ENCODE data around the gene FXN.

Gene FXN

GRCh38 chr9:69062195-69062594 is 26.6 kb downstream of the FXN start:
- in situ Hi-C loops (cut with MboI; ENCODE audit: low sequenced_read_pairs): no loop called here

GRCh38 chr9:69063839-69064238 is 28.3 kb downstream of the FXN start:
- in situ Hi-C loops (cut with MboI; ENCODE audit: low sequenced_read_pairs): no loop called here

GRCh38 chr9:69065660-69066059 is 30.1 kb downstream of the FXN start:
- in situ Hi-C loops (cut with MboI; ENCODE audit: low sequenced_read_pairs): no loop called here

GRCh38 chr9:69066955-69067354 is 31.4 kb downstream of the FXN start:
- in situ Hi-C loops (cut with MboI; ENCODE audit: low sequenced_read_pairs): no loop called here

GRCh38 chr9:69070201-69070600 is 34.6 kb downstream of the FXN start:
- in situ Hi-C loops (cut with MboI; ENCODE audit: low sequenced_read_pairs): no loop called here

GRCh38 chr9:69071059-69071458 is 35.5 kb downstream of the FXN start:
- in situ Hi-C loops (cut with MboI; ENCODE audit: low sequenced_read_pairs): no loop called here

GRCh38 chr9:69073103-69073502 is 37.6 kb downstream of the FXN start:
- in situ Hi-C loops (cut with MboI; ENCODE audit: low sequenced_read_pairs): no loop called here

- in situ Hi-C loops (cut with MboI; ENCODE audit: low sequenced_read_pairs): no loop called here
Measured at GRCh38 chr9:69074801-69075200, 39.2 kb downstream of the FXN start.

- in situ Hi-C loops (cut with MboI; ENCODE audit: low sequenced_read_pairs): no loop called here
Measured at GRCh38 chr9:69076550-69076949, 41.0 kb downstream of the FXN start.

GRCh38 chr9:69078069-69078468 is 42.5 kb downstream of the FXN start:
- in situ Hi-C loops (cut with MboI; ENCODE audit: low sequenced_read_pairs): no loop called here

- in situ Hi-C loops (cut with MboI; ENCODE audit: low sequenced_read_pairs): no loop called here
Measured at GRCh38 chr9:69078581-69078980, 43.0 kb downstream of the FXN start.

GRCh38 chr9:69079186-69079585 is 43.6 kb downstream of the FXN start:
- in situ Hi-C loops (cut with MboI; ENCODE audit: low sequenced_read_pairs): no loop called here

- in situ Hi-C loops (cut with MboI; ENCODE audit: low sequenced_read_pairs): no loop called here
Measured at GRCh38 chr9:69081261-69081660, 45.7 kb downstream of the FXN start.

GRCh38 chr9:69083321-69083720 is 47.8 kb downstream of the FXN start:
- in situ Hi-C loops (cut with MboI; ENCODE audit: low sequenced_read_pairs): no loop called here

- in situ Hi-C loops (cut with MboI; ENCODE audit: low sequenced_read_pairs): no loop called here
Measured at GRCh38 chr9:69085569-69086283, 50.2 kb downstream of the FXN start.

GRCh38 chr9:69086312-69086711 is 50.8 kb downstream of the FXN start:
- in situ Hi-C loops (cut with MboI; ENCODE audit: low sequenced_read_pairs): no loop called here

GRCh38 chr9:69086769-69087168 is 51.2 kb downstream of the FXN start:
- in situ Hi-C loops (cut with MboI; ENCODE audit: low sequenced_read_pairs): no loop called here

- in situ Hi-C loops (cut with MboI; ENCODE audit: low sequenced_read_pairs): no loop called here
Measured at GRCh38 chr9:69089082-69089481, 53.5 kb downstream of the FXN start.

GRCh38 chr9:69089491-69089890 is 53.9 kb downstream of the FXN start:
- in situ Hi-C loops (cut with MboI; ENCODE audit: low sequenced_read_pairs): no loop called here

GRCh38 chr9:69090140-69090750 is 54.7 kb downstream of the FXN start:
- in situ Hi-C loops (cut with MboI; ENCODE audit: low sequenced_read_pairs): no loop called here

- in situ Hi-C loops (cut with MboI; ENCODE audit: low sequenced_read_pairs): no loop called here
Measured at GRCh38 chr9:69090946-69091345, 55.4 kb downstream of the FXN start.

- in situ Hi-C loops (cut with MboI; ENCODE audit: low sequenced_read_pairs): no loop called here
Measured at GRCh38 chr9:69093471-69094103, 58.0 kb downstream of the FXN start.
